Measurements from ENCODE around the gene ULK2.
"Not testable (repeated sequence)": the region's sequence is repeated elsewhere in the genome, so short reads cannot be mapped to it uniquely, and the experiment has no call there.

The ULK2 gene

GRCh38 chr17:19768046-19768782 is 99.5 kb downstream of the ULK2 start:
- CTCF ChIA-PET: interaction anchor here (0.6 to 2.8 kb wide), 3 partner anchors 9 to 256 kb away, joined by 3 to 29 read pairs (median 14); no protein-coding TSS in a partner anchor
- Mint-ChIP-seq H3K27ac (peak overlapping the region; percentile 34), H3K4me1 (peaks cover 60% of the 10 kb centered on the region), H3K4me3 (no peak overlapping the region), H3K9me3 (no peaks in the 10 kb centered on the region), H3K36me3 (peaks cover 7% of the 10 kb centered on the region), H3K27me3 (peaks cover 4% of the 10 kb centered on the region)
- no peak for DNase-seq

GRCh38 chr17:19766421-19767270 is 101.1 kb downstream of the ULK2 start:
- Mint-ChIP-seq H3K27ac (peak overlapping the region; percentile 67), H3K36me3 (no peaks in the 10 kb centered on the region), H3K27me3 (peaks cover 19% of the 10 kb centered on the region), H3K9me3 (no peaks in the 10 kb centered on the region), H3K4me1 (peaks cover 47% of the 10 kb centered on the region), H3K4me3 (no peak overlapping the region)
- DNase-seq: peak; percentile 83
- CTCF ChIA-PET: interaction anchor here (0.6 to 5.6 kb wide), 20 partner anchors 8 to 428 kb away, joined by 3 to 46 read pairs (median 4); partner anchors contain the start of gene B9D1

GRCh38 chr17:19766016-19766415 is 101.7 kb downstream of the ULK2 start:
- Mint-ChIP-seq H3K9me3 (no peaks in the 10 kb centered on the region), H3K27ac (no peak overlapping the region), H3K27me3 (peaks cover 20% of the 10 kb centered on the region), H3K4me1 (peaks cover 41% of the 10 kb centered on the region), H3K36me3 (no peaks in the 10 kb centered on the region), H3K4me3 (no peak overlapping the region)
- DNase-seq: no peak
- CTCF ChIA-PET: interaction anchor here (0.7 to 5.6 kb wide), 16 partner anchors 8 to 427 kb away, joined by 3 to 46 read pairs (median 4); partner anchors contain the start of gene B9D1

DNA sequence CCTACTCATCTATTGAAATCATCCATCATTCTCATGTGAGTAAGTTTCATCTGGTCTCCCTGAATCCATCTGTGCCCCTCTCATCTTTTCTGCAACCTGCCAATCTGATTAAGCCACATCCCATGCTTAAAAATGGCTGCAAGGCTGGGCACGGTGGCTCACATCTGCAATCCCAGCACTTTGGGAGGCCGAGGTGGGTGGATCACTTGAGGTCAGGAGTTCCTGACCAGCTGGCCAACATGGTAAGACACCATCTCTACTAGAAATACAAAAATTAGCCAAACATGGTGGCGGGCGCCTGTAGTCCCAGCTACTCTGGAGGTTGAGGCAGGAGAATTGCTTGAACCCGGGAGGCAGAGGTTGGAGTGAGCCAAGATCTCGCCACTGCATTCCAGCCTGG is 103.7 kb downstream of the ULK2 start:
- H3K4me3 Mint-ChIP-seq, H3K36me3 Mint-ChIP-seq, H3K9me3 Mint-ChIP-seq, DNase-seq, H3K27ac Mint-ChIP-seq: not testable (repeated sequence)
- Mint-ChIP-seq H3K4me1 (peaks cover 24% of the 10 kb centered on the region), H3K27me3 (peaks cover 38% of the 10 kb centered on the region)
- CTCF ChIA-PET: interaction anchor here (0.8 to 5.6 kb wide), 10 partner anchors 8 to 401 kb away, joined by 3 to 46 read pairs (median 19); partner anchors contain the start of gene B9D1

DNA sequence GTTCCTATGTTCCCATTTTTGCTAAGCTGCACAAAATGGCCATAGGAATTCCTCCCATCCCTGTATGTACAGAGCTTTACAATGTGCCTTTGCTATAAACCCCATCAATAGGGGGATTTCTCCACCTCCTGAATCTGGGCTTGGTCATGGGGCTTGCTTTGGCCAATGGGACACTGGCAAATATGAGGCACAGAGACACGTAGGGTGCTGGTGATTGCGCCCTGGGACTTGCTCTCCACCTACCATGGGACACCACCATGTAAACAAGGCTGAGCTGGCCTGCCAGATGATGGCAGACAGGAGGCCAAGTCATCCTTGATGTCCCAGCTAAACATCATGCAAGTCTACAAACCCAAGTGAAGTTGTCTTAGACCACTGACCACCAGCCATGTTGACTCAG is 104.3 kb downstream of the ULK2 start:
- peaks cover 21% of the 10 kb centered on the region for H3K4me1 Mint-ChIP-seq
- no peaks in the 10 kb centered on the region for H3K9me3 Mint-ChIP-seq
- H3K27ac Mint-ChIP-seq: no peak overlapping the region
- DNase-seq: no peak
- no peaks in the 10 kb centered on the region for H3K36me3 Mint-ChIP-seq
- H3K4me3 Mint-ChIP-seq: no peak overlapping the region
- peaks cover 38% of the 10 kb centered on the region for H3K27me3 Mint-ChIP-seq
- CTCF ChIA-PET: interaction anchor here (0.8 to 5.6 kb wide), 13 partner anchors 8 to 401 kb away, joined by 3 to 46 read pairs (median 8); partner anchors contain the start of genes ALDH3A2 and B9D1

- H3K4me3 Mint-ChIP-seq: no peak overlapping the region
- CTCF ChIA-PET: interaction anchor here (0.7 to 5.6 kb wide), 20 partner anchors 9 to 400 kb away, joined by 3 to 46 read pairs (median 4); partner anchors contain the start of genes ALDH3A2 and B9D1
These were observed 105.2 kb downstream of the ULK2 start for GRCh38 chr17:19762515-19762961.

DNA sequence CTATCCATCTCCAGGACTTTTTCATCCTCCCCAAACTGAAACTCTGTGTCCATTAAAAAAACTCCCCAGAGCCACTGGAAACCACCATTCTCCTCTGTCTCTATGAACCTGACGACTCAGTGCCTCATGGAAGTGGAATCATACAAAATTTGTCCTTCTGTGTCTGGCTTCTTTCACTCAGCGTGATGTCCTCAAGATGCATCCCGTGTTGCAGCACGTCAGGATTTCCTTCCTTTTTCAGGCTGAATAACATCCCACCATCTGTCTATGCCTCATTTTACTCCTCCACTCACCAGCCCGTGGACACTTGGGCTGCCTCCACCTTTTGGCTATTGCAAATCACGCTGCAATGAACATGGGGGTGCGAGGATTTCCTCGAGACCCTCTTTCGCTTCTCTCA is 107.0 kb downstream of the ULK2 start:
- H3K4me3 Mint-ChIP-seq: no peak overlapping the region
- peaks cover 43% of the 10 kb centered on the region for H3K27me3 Mint-ChIP-seq
- H3K9me3 Mint-ChIP-seq: no peaks in the 10 kb centered on the region
- CTCF ChIA-PET: interaction anchor here (0.7 to 4.7 kb wide), 7 partner anchors 11 to 372 kb away, joined by 3 to 46 read pairs (median 3); no protein-coding TSS in a partner anchor
- peaks cover 2% of the 10 kb centered on the region for H3K4me1 Mint-ChIP-seq
- H3K36me3 Mint-ChIP-seq: no peaks in the 10 kb centered on the region
- no peak overlapping the region for H3K27ac Mint-ChIP-seq
- DNase-seq: no peak

More at GRCh38 chr17:19762515-19762961, 105.2 kb downstream of the ULK2 start:
- peak; percentile 81 for DNase-seq
- H3K9me3 Mint-ChIP-seq: no peaks in the 10 kb centered on the region
- no peaks in the 10 kb centered on the region for H3K36me3 Mint-ChIP-seq
- H3K27ac Mint-ChIP-seq: no peak overlapping the region
- H3K27me3 Mint-ChIP-seq: peaks cover 38% of the 10 kb centered on the region
- peaks cover 12% of the 10 kb centered on the region for H3K4me1 Mint-ChIP-seq

DNA sequence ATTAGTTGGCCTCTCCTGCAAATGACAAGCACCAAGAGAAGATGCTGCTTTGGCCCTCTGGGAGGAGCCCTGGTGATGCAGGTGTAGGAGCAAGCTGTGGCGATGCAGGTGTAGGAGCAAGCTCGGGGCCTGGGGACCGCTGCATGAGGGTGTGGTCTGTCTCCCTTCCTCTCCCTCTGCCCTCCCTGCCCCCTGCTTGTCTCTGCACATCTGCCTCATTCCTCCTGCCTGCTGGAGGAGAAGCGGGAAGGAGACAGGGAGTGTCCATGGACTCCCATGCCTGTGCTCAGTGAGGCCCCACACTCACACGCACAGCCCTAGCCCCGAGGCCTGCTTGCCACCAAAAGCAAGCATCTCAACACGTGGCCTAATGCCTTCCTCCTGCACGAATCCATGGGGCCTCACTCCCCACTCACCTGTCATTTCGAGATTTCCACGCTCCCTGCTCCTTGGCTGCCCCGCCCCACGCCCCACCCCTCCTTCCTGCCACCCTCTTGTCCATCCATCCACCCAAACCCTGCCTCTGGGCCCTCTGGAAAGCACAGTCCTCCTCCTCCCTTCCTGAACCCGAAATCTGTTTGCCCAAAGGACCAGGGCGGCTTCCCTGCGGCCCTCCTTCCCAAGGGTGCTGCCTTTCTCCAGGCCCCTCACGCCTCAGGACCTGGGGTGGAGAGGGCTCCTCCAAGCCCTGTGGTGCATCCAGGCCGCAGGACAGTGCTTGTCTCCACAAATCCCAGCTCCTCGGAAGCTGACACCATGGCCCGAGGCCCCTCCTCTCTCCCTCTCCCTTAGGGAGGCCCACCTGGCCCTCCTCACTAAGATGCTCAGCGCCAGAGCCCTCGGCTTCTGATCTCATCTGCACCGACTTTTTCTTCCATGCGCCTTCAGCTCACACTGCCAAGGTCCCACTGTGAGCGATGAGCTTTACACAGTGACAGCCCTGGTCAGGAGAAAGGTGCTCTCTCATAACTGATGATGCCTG is 107.9 kb downstream of the ULK2 start:
- H3K4me3 Mint-ChIP-seq: no peak overlapping the region
- H3K9me3 Mint-ChIP-seq: no peaks in the 10 kb centered on the region
- no peak for DNase-seq
- H3K4me1 Mint-ChIP-seq: peaks cover 2% of the 10 kb centered on the region
- peaks cover 48% of the 10 kb centered on the region for H3K27me3 Mint-ChIP-seq
- H3K27ac Mint-ChIP-seq: no peak overlapping the region
- CTCF ChIA-PET: interaction anchor here (0.6 to 4.7 kb wide), 8 partner anchors 12 to 371 kb away, joined by 3 to 46 read pairs (median 3); no protein-coding TSS in a partner anchor
- H3K36me3 Mint-ChIP-seq: no peaks in the 10 kb centered on the region

- no peaks in the 10 kb centered on the region for H3K36me3 Mint-ChIP-seq
- no peaks in the 10 kb centered on the region for H3K9me3 Mint-ChIP-seq
- peaks cover 48% of the 10 kb centered on the region for H3K27me3 Mint-ChIP-seq
- H3K4me3 Mint-ChIP-seq: no peak overlapping the region
- no peak overlapping the region for H3K27ac Mint-ChIP-seq
- DNase-seq: no peak
- CTCF ChIA-PET: interaction anchor here (1.5 to 2.2 kb wide), 2 partner anchors 9 to 13 kb away, joined by 5 to 8 read pairs; no protein-coding TSS in a partner anchor
- peaks cover 2% of the 10 kb centered on the region for H3K4me1 Mint-ChIP-seq
These were observed 110.1 kb downstream of the ULK2 start for GRCh38 chr17:19757536-19758180.

GRCh38 chr17:19756546-19756945 is 111.2 kb downstream of the ULK2 start:
- Mint-ChIP-seq H3K4me3 (no peak overlapping the region), H3K4me1 (no peaks in the 10 kb centered on the region), H3K27ac (no peak overlapping the region), H3K9me3 (no peaks in the 10 kb centered on the region), H3K36me3 (no peaks in the 10 kb centered on the region), H3K27me3 (peaks cover 48% of the 10 kb centered on the region)
- CTCF ChIA-PET: interaction anchor here (1.3 to 5.5 kb wide), 4 partner anchors 8 to 244 kb away, joined by 3 to 46 read pairs (median 6); no protein-coding TSS in a partner anchor
- DNase-seq: no peak

- H3K27ac Mint-ChIP-seq: no peak overlapping the region
- no peaks in the 10 kb centered on the region for H3K36me3 Mint-ChIP-seq
- DNase-seq: no peak
- CTCF ChIA-PET: interaction anchor here (0.8 to 5.5 kb wide), 3 partner anchors 8 to 244 kb away, joined by 3 to 46 read pairs (median 3); no protein-coding TSS in a partner anchor
- H3K27me3 Mint-ChIP-seq: peaks cover 49% of the 10 kb centered on the region
- no peak overlapping the region for H3K4me3 Mint-ChIP-seq
- no peaks in the 10 kb centered on the region for H3K9me3 Mint-ChIP-seq
- no peaks in the 10 kb centered on the region for H3K4me1 Mint-ChIP-seq
These were observed 111.8 kb downstream of the ULK2 start for GRCh38 chr17:19755821-19756510.

DNA sequence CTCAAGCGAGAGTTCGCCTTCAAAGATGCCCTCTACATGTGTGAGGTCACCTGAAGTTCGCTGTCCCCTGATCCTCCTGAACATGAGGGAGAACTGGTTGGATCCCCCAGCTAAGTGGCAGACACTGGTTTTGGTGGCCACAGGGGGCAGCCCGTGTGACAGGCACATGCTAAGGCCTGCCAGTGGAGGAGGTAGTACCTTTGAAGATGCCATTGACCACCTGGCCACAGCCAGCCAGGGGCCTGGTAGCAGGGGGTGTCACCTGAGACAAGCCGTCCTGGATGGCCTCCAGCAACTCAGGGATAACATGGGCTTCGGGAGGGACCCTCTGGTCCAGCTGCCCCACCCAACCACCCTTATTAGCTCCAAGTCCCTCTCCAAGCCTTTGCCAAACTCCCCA is 112.3 kb downstream of the ULK2 start:
- no peaks in the 10 kb centered on the region for H3K36me3 Mint-ChIP-seq
- H3K27ac Mint-ChIP-seq: no peak overlapping the region
- peaks cover 50% of the 10 kb centered on the region for H3K27me3 Mint-ChIP-seq
- CTCF ChIA-PET: interaction anchor here (0.8 to 5.5 kb wide), 3 partner anchors 9 to 12 kb away, joined by 3 to 46 read pairs (median 6); no protein-coding TSS in a partner anchor
- no peak overlapping the region for H3K4me3 Mint-ChIP-seq
- no peaks in the 10 kb centered on the region for H3K4me1 Mint-ChIP-seq
- H3K9me3 Mint-ChIP-seq: no peaks in the 10 kb centered on the region
- DNase-seq: no peak
